Upper lobe of left lung (tissue), 4 donors: ENCODE measurements around the gene AMER2.

Experiments used
- CTCF ChIP-seq, 6 experiments: fragments of 450-650 bp in 4 of 6; fragments of 200-600 bp in 2 of 6; sonication (generic) in 2 of 6; IDR thresholded peaks; one replicate each; pipeline ENCODE4 v1.5.1; 2016 to 2019; ENCODE audit warnings: antibody characterized with exemption in 6 of 6
- POLR2A ChIP-seq, 4 donors: fragments of 450-650 bp; IDR thresholded peaks; one replicate each; pipeline ENCODE4 v1.5.1; 2016 to 2017; ENCODE audit warnings: antibody characterized with exemption in 4 of 4, mild to moderate bottlenecking in 2 of 4
- POLR2AphosphoS5 ChIP-seq, 2 donors: sonication (generic); formaldehyde crosslinking; IDR thresholded peaks; one replicate each; pipeline ENCODE4 v1.5.1; 2017; ENCODE audit warnings: antibody characterized with exemption in 2 of 2

GRCh38 chr13:25112695-25113255 is 59.3 kb downstream of the AMER2 start:
- TF ChIP-seq CTCF (IDR thresholded peaks at IDR 0.05) (no peak), POLR2A (IDR thresholded peaks at IDR 0.05) (no peak), POLR2AphosphoS5 (IDR thresholded peaks at IDR 0.05) (no peak)
